Activated CD4-positive, alpha-beta T cell treated with anti-CD3 and anti-CD28 coated beads for 24 hours (primary cell): Measurements from ENCODE around the gene AQP7.
"Not testable (repeated sequence)": the region's sequence is repeated elsewhere in the genome, so short reads cannot be mapped to it uniquely, and the experiment has no call there.

Source experiments
- DNase-seq, 2 donors: peaks; one replicate each; pipeline ENCODE4 v3.0.0-alpha.2; 2020; ENCODE audit warnings: low read depth in 2 of 2

Gene AQP7

DNA sequence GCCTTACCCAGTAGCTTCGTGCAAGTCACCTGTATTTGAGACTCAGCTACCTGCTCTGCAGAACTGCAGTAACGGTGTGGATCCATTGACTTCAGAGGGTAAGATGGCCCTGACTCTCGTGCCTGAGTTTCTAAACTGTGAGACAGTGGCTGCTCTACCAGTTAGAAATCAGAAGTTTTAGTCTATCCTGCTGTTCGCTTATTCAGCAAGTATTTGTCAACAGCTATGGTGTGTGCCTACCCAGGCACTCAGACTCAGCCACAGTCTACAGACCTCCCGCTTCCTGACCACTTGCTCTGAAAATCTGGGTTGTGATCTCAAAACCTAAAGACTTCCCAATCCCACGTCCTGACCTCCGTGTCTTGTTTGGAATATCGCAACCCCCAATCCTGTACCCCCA lies 31.5 kb upstream of the AQP7 start:
- no peak for DNase-seq

- DNase-seq = no peak
Measured at GRCh38 chr9:33431420-33431819, 29.1 kb upstream of the AQP7 start.

GRCh38 chr9:33430942-33431341 lies 28.6 kb upstream of the AQP7 start:
- no peak for DNase-seq

DNA sequence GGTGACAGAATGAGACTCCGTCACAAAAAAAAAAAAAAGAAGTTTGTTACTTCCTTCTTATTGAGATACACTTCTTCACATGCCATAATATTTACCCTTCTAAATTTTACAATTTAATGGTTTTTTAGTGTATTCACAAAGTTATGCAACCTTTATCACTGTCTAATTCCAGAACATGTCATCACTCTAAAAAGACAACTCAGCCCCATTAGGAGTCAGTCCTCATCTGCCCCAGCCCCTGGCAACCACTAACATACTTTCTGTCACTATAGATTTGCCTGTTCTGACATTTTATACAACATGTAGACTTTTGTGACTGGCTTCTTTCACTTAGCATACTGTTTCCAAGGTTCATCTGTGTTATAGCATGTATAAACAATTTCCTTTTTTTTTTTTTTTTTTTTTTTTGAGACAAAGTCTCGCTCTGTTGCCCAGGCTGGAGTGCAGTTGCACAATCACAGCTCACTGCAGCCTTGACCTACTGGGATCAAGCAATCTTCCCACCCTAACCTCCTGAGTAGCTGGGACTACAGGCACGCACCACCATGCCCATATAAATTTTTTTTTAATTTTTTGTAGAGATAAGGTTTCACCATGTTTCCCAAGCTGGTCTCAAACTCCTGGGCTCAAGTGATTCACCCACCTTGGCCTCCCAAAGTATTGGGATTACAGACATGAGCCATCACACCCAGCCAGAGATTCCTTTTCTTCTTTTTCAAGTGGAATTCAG lies 27.1 kb upstream of the AQP7 start:
- DNase-seq = no peak

GRCh38 chr9:33426843-33427293 lies 24.5 kb upstream of the AQP7 start:
- DNase-seq = no peak

DNA sequence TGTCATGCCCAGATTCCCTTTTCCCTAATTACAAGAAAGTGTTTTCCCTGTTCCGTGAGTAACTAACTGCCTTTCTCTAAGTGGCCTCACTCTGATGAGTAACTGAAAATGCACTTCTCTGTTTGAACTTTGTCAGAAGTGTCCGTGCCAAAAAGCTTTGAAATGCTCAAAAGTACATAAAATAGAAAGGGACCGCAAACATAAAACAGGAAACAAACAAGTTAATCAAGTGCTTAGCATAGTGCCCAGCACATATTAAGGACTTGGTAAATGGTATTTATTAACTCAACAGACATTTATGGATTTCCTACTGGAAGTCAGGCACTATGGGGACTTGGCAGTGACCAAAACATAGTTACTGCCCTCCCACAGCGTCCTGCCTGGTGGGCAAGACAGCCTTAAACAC lies 22.8 kb upstream of the AQP7 start:
- DNase-seq = no peak

DNA sequence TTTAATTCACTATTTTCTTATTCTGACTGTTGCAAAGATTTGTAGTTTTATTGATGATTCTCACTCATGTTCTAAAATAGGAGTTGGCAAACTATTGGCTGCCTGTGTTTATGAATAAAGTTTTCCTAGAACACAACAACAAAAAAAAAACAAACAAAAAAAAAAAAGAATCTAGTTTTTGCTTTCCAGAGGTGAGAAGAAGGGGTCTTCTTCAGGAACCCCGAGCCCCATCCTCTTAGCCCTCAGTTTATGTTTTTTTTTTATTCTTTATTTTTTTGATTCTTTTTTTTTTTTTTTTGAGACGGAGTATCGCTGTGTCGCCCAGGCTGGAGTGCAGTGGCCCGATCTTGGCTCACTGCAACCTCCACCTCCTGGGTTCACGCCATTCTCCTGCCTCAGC lies 22.1 kb upstream of the AQP7 start:
- DNase-seq = not testable (repeated sequence)

DNA sequence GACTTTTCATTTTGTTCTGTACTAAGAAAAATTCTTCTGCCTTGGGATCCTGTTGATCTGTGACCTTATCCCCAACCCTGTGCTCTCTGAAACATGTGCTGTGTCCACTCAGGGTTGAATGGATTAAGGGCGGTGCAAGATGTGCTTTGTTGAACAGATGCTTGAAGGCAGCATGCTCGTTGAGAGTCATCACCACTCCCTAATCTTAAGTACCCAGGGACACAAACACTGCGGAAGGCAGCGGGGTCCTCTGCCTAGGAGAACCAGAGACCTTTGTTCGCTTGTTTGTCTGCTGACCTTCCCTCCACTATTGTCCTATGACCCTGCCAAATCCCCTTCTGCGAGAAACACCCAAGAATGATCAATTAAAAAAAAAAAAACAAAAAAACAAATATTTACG lies 21.7 kb upstream of the AQP7 start:
- DNase-seq = not testable (repeated sequence)

GRCh38 chr9:33419708-33420303 lies 17.4 kb upstream of the AQP7 start:
- no peak for DNase-seq

DNA sequence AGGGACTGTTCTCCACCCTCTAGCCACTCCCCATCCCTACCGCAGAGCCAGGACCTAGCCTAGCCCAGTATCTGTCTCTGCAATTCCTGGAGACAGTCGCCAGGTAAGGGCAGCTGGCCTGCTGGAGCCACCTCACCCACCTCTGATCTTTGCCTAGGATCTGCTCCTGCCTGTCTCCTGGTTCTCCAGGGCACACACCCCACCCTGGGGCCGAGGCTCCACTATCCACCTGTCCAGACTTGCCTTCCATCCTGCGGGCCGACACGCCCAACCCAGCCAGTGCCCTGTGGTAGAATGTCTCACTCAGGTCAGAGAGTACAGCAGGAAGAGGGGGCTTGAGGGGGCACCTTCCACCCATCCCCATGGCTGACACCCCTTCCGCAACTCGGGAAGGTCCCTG lies 15.7 kb upstream of the AQP7 start:
- DNase-seq = no peak

- DNase-seq = no peak
Measured at GRCh38 chr9:33416996-33417395, 14.6 kb upstream of the AQP7 start.

DNA sequence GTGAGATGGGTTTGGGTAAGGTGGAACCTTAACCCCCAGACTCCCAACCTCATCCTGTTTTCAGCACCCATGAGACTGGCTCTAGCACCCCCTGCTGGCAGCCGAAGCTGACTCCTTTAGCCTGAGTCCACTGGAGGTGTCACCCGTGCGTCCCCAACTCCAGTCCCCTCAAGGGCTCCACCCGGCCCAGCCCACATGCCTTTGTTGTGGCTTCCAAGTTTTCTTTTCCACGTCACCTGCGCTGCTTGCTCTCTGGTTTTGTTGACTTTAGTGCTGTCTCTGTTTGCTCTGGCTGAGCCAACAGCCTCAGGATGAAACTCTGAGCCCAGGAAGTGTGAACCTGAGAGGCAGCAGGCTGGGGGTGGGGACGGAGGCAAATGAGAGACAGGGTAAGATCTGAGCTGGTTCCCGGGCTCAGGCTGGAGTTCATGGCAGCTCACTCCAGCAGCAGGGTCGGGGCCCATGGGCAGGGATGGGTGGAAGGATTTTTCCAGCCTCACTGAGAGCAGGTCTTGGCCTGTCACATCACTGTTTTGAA lies 13.2 kb upstream of the AQP7 start:
- DNase-seq = peak; percentile 78 to 93

DNA sequence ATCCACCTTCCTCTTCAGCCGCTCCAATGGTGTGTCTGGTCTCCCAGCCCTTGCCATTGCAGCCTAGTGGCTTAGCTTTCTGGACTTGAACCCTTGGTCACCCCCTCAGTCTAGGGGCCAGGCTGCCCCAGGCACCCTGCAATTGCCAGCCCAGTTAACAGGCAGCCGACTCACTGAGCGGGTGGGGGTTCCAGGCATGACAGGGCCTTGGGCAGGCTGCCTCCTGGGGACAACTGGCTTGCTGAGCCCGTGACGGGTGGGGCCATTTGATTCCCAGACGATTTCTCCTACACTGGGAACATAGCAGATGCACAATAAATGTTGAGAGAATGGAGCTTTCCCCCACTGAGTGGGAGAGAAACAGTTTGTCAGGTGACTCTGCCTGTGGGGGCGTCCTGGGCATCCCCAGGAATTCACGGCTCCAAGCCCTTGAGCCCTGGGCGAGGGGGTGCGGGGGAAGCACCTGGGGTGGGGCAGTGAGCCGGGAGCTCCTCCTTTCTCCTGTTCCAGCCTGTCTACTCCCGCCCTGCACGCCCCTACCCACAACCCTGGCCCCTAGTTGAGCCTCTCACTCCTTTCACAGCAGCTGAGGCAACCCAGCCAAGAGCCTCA lies 12.6 kb upstream of the AQP7 start:
- DNase-seq = no peak

GRCh38 chr9:33414268-33414667 lies 11.9 kb upstream of the AQP7 start:
- DNase-seq = no peak

GRCh38 chr9:33408087-33408486 lies 5.7 kb upstream of the AQP7 start:
- DNase-seq = no peak

GRCh38 chr9:33407061-33407460 lies 4.7 kb upstream of the AQP7 start:
- DNase-seq = no peak

GRCh38 chr9:33404788-33405362 lies 2.5 kb upstream of the AQP7 start:
- DNase-seq = no peak

- DNase-seq = no peak
Measured at GRCh38 chr9:33403941-33404787, 1.8 kb upstream of the AQP7 start.

DNA sequence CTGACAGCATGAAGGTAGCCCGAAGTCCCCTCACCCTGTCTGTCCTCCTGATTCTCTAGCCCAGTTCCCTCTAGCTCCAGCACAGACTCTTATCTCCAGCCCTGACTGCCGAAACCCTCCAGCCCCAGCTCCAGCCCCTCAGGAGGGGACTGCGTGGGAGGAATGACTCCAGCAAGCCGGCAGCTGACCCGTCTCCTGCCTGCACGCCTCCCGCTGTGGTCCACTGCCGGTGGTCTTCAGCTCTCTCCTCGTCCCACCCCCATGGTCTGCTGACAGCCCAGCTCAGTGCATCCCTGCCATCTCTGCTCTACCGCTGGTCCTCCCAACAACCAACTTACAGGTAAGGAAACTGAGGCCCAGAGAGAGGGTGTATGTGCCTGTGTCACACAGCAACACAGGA lies 559 bp downstream of the AQP7 start:
- DNase-seq = not testable (repeated sequence)

DNA sequence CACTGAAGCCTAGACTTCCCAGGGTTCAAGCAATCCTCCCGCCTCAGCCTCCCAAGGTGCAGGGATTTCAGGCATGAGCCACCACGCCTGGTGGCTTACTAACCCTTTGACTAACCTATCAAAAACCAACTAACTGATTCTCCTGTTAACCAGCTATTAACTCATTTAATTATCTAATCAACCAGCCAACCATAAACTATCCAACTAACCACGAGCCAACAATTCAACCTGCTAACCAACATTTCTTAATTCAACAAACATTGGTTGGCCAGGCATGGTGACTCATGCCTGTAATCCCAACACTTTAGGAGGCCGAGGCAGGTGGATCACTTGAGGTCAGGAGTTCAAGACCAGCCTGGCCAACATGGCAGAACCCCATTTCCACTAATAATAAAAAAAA lies 3.3 kb downstream of the AQP7 start:
- DNase-seq = not testable (repeated sequence)

DNA sequence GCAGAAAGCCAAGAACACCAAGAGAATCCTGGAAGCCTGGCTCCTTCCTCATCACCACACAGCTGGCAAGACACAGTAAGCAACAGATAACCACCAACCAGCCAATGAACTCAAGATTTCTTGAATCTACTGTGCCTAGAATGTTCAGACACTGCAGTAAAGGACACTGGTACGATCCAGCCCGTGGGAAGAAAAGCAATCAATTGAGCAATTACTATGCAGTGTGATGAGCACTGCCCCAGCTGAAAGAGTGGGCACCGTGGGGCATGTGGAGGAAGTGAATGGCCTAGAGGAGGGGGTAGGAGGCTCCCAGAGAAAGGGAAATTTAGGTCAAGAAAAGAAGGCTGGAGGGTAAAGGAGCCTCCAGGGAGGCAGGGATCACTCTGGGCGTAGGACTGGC lies 4.6 kb downstream of the AQP7 start:
- DNase-seq = not testable (repeated sequence)
